SKM-1 treated with dmso at 0.1 percent for 144 hours (cell line): ENCODE results near the gene RNF166.
A peak's percentile ranks its signal among the peaks of the same experiment; 100 is the strongest.

Experiments used
- DNase-seq: peaks from one replicate; lab custom pipeline; 2025; ENCODE audit not compliant: unreplicated experiment; lab: John Stamatoyannopoulos, UW

The RNF166 gene

GRCh38 chr16:88655053-88655732 is 51.0 kb downstream of the RNF166 start:
- DNase-seq, result no peak

- no peak for DNase-seq
Measured at GRCh38 chr16:88654363-88655052, 51.7 kb downstream of the RNF166 start.

GRCh38 chr16:88653596-88654362 is 52.4 kb downstream of the RNF166 start:
- DNase-seq, result no peak

- no peak for DNase-seq
Measured at GRCh38 chr16:88653101-88653500, 53.1 kb downstream of the RNF166 start.

- no peak for DNase-seq
Measured at GRCh38 chr16:88652762-88653063, 53.5 kb downstream of the RNF166 start.

GRCh38 chr16:88651989-88652761 is 54.0 kb downstream of the RNF166 start:
- DNase-seq, result no peak

GRCh38 chr16:88651276-88651988 is 54.8 kb downstream of the RNF166 start:
- DNase-seq, result no peak

GRCh38 chr16:88650749-88651275 is 55.4 kb downstream of the RNF166 start, which contains the start of gene CYBA:
Gene CYBA (minus strand): TSS chr16:88651053. CDS start chr16:88651013, 40 bp downstream.
- peak; percentile 69 for DNase-seq

- peak; percentile 65 for DNase-seq
Measured at GRCh38 chr16:88649924-88650748, 56.1 kb downstream of the RNF166 start.

GRCh38 chr16:88649195-88649923 is 56.8 kb downstream of the RNF166 start:
- DNase-seq, result no peak

GRCh38 chr16:88647178-88648070 is 58.8 kb downstream of the RNF166 start:
- no peak for DNase-seq
